ENCODE results near the gene SLC13A4. TPM values are rescaled to one million over a fixed set of nuclear protein-coding genes. Genes with fewer than 3 reads are reported as not detected.

Gene SLC13A4
- total and polyA plus RNA-seq, 2 donors (not counting 1 experiment from before 2014, with no cell fraction given) = 0.32 to 0.50 TPM

GRCh38 chr7:135736586-135737305 is 8.8 kb upstream of the SLC13A4 start:
- Histone ChIP-seq H2AFZ (ENCODE audit: low read length) (no peak overlapping the region), H3K36me3 (ENCODE audit: control insufficient read depth, insufficient read depth, low read length) (peaks cover 16% of the 10 kb centered on the region), H3K27me3 (ENCODE audit: control insufficient read depth, insufficient read depth, low read length) (no peaks in the 10 kb centered on the region), H3K9ac (ENCODE audit: insufficient read depth, low read length) (no peak overlapping the region), H3K9me3 (ENCODE audit: control insufficient read depth, insufficient read depth, low read depth, low read length) (no peaks in the 10 kb centered on the region), H3K4me3 (replicated peaks in 1 of 4; ENCODE audit: control extremely low read depth in 1 of 4, insufficient read depth in 1 of 4, low read depth in 3 of 4, low read length in 4 of 4) (no peak overlapping the region), H3K79me2 (ENCODE audit: control insufficient read depth, insufficient read depth, low read length) (peaks cover 35% of the 10 kb centered on the region), H3K27ac (ENCODE audit: insufficient read depth, low read length) (no peak overlapping the region), H4K20me1 (ENCODE audit: control insufficient read depth, extremely low read depth, insufficient read depth, low read length) (no peaks in the 10 kb centered on the region), H3K4me2 (ENCODE audit: extremely low read depth, insufficient read depth, low read length) (no peak overlapping the region), H3K4me1 (ENCODE audit: control insufficient read depth, extremely low read depth, insufficient read depth, low read length) (no peaks in the 10 kb centered on the region)
- DNase-seq (ENCODE audit: low read depth in 2 of 2) = no peak
- no peak for TF ChIP-seq CTCF (conservative IDR thresholded peaks at IDR 0.05 in 1 of 2, IDR thresholded peaks at IDR 0.05 in 1 of 2; ENCODE audit: low read depth in 1 of 2, low read length in 2 of 2)
- TF ChIP-seq EZH2 (IDR thresholded peaks at IDR 0.05; ENCODE audit: low read length, missing control alignments) = no peak

DNA sequence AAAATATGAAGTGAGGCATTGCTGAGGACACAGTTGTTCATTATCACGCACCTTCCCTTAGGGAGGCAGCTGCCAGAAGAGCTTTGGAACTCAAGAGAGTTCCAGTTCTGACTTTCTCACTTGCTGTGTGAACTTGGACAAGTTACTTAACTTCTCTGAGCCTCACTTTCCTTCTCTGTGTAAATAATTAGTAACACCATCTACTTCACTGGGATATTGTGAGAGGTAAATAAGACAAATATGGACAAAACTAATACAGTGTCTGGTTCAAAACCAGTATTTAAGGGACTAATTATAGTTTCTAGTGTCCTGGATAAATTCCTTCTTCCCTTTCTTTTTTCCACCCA is 6.3 kb upstream of the SLC13A4 start:
- Histone ChIP-seq H3K27me3 (ENCODE audit: control insufficient read depth, insufficient read depth, low read length) (no peaks in the 10 kb centered on the region), H4K20me1 (ENCODE audit: control insufficient read depth, extremely low read depth, insufficient read depth, low read length) (no peaks in the 10 kb centered on the region), H3K4me3 (replicated peaks in 1 of 4; ENCODE audit: control extremely low read depth in 1 of 4, insufficient read depth in 1 of 4, low read depth in 3 of 4, low read length in 4 of 4) (no peak overlapping the region), H3K4me2 (ENCODE audit: extremely low read depth, insufficient read depth, low read length) (no peak overlapping the region), H3K79me2 (ENCODE audit: control insufficient read depth, insufficient read depth, low read length) (peaks cover 14% of the 10 kb centered on the region), H3K27ac (ENCODE audit: insufficient read depth, low read length) (no peak overlapping the region), H2AFZ (ENCODE audit: low read length) (no peak overlapping the region), H3K9ac (ENCODE audit: insufficient read depth, low read length) (no peak overlapping the region), H3K36me3 (ENCODE audit: control insufficient read depth, insufficient read depth, low read length) (peaks cover 16% of the 10 kb centered on the region), H3K4me1 (ENCODE audit: control insufficient read depth, extremely low read depth, insufficient read depth, low read length) (no peaks in the 10 kb centered on the region), H3K9me3 (ENCODE audit: control insufficient read depth, insufficient read depth, low read depth, low read length) (no peaks in the 10 kb centered on the region)
- DNase-seq (ENCODE audit: low read depth in 2 of 2) = no peak
- no peak for TF ChIP-seq EZH2 (IDR thresholded peaks at IDR 0.05; ENCODE audit: low read length, missing control alignments)
- TF ChIP-seq CTCF (conservative IDR thresholded peaks at IDR 0.05 in 1 of 2, IDR thresholded peaks at IDR 0.05 in 1 of 2; ENCODE audit: low read depth in 1 of 2, low read length in 2 of 2) = no peak

- H3K27ac ChIP-seq (ENCODE audit: insufficient read depth, low read length) = no peak overlapping the region
- H3K36me3 ChIP-seq (ENCODE audit: control insufficient read depth, insufficient read depth, low read length) = peaks cover 16% of the 10 kb centered on the region
- H3K4me3 ChIP-seq (replicated peaks in 1 of 4; ENCODE audit: control extremely low read depth in 1 of 4, insufficient read depth in 1 of 4, low read depth in 3 of 4, low read length in 4 of 4) = no peak overlapping the region
- peaks cover 13% of the 10 kb centered on the region for H3K79me2 ChIP-seq (ENCODE audit: control insufficient read depth, insufficient read depth, low read length)
- no peaks in the 10 kb centered on the region for H3K27me3 ChIP-seq (ENCODE audit: control insufficient read depth, insufficient read depth, low read length)
- H2AFZ ChIP-seq (ENCODE audit: low read length) = no peak overlapping the region
- H3K9me3 ChIP-seq (ENCODE audit: control insufficient read depth, insufficient read depth, low read depth, low read length) = no peaks in the 10 kb centered on the region
- no peak overlapping the region for H3K4me2 ChIP-seq (ENCODE audit: extremely low read depth, insufficient read depth, low read length)
- no peak for TF ChIP-seq CTCF (conservative IDR thresholded peaks at IDR 0.05 in 1 of 2, IDR thresholded peaks at IDR 0.05 in 1 of 2; ENCODE audit: low read depth in 1 of 2, low read length in 2 of 2)
- TF ChIP-seq EZH2 (IDR thresholded peaks at IDR 0.05; ENCODE audit: low read length, missing control alignments) = no peak
- H4K20me1 ChIP-seq (ENCODE audit: control insufficient read depth, extremely low read depth, insufficient read depth, low read length) = no peaks in the 10 kb centered on the region
- H3K9ac ChIP-seq (ENCODE audit: insufficient read depth, low read length) = no peak overlapping the region
- no peak for DNase-seq (ENCODE audit: low read depth in 2 of 2)
- H3K4me1 ChIP-seq (ENCODE audit: control insufficient read depth, extremely low read depth, insufficient read depth, low read length) = no peaks in the 10 kb centered on the region
These were observed 5.8 kb upstream of the SLC13A4 start for GRCh38 chr7:135733603-135734342.

All from fibroblast of lung (primary cell).